Esophagus squamous epithelium (tissue), 5 donors: ENCODE data around the gene C2. TPM values are rescaled to one million over a fixed set of nuclear protein-coding genes. Genes with fewer than 3 reads are reported as not detected.

Source experiments
- DNase-seq: peaks from one replicate; lab custom pipeline; 2025; lab: John Stamatoyannopoulos, UW
- H3K27ac ChIP-seq, 4 donors: fragments of 200-600 bp; sonication (generic); one replicate each; pipeline ENCODE4 v1.5.1; 2016 to 2019; ENCODE audit warnings: mild to moderate bottlenecking in 1 of 4
- H3K27me3 ChIP-seq, 4 donors: fragments of 200-600 bp; sonication (generic); 1 replicate in 3 of 4; 2 replicates in 1 of 4; pipeline versions ENCODE4 v1.5.1 to v1.6.0; 2017 to 2021; ENCODE audit warnings: antibody characterized with exemption in 1 of 4
- H3K36me3 ChIP-seq, 3 donors: fragments of 200-600 bp; sonication (generic); one replicate each; pipeline ENCODE4 v1.5.1; 2016 to 2019
- H3K4me1 ChIP-seq, 3 donors: fragments of 200-600 bp; sonication (generic); one replicate each; pipeline ENCODE4 v1.5.1; 2017 to 2019
- H3K4me3 ChIP-seq, 4 donors: fragments of 200-600 bp; sonication (generic); 1 replicate in 3 of 4; 2 replicates in 1 of 4; pipeline ENCODE4 v1.5.1; 2016 to 2019; ENCODE audit warnings: mild to moderate bottlenecking in 2 of 4, moderate library complexity in 1 of 4
- H3K9me3 ChIP-seq, 3 donors: fragments of 200-600 bp; sonication (generic); one replicate each; pipeline ENCODE4 v1.5.1; 2016 to 2019
- CTCF ChIP-seq, 6 experiments: fragments of 450-650 bp in 4 of 6; fragments of 200-600 bp in 2 of 6; sonication (generic) in 2 of 6; IDR thresholded peaks; one replicate each; pipeline ENCODE4 v1.5.1; 2016 to 2019; ENCODE audit warnings: antibody characterized with exemption in 6 of 6, mild to moderate bottlenecking in 4 of 6, moderate library complexity in 4 of 6
- POLR2A ChIP-seq, 4 donors: fragments of 450-650 bp; IDR thresholded peaks; one replicate each; pipeline ENCODE4 v1.6.1; 2017; ENCODE audit warnings: antibody characterized with exemption in 4 of 4, mild to moderate bottlenecking in 4 of 4, moderate library complexity in 3 of 4
- WGBS, 2 donors: methylation state at CpG; one replicate each; pipeline ENCODE4 v1.1.5; 2018; 5-methylcytosine and 5-hydroxymethylcytosine counted together
- intact Hi-C: fragments of 100-400 bp; cut with DNase I; formaldehyde crosslinking; loops from one replicate; pipeline ENCODE4 v1.15.0; 2022
- total RNA-seq, 4 donors: library from RNA; depleted of rRNA; stranded (reverse); fragments of >200 nt; gene quantifications; one replicate each; pipeline ENCODE4 v1.1.0, GENCODE V29; 2016
- donor health status: DM: yes; HTN: yes; CAD: no.

Gene C2
- total RNA-seq, 4 donors from 2014 or later = 1.1 to 15.2 (median 6.4) TPM

GRCh38 chr6:31961616-31962015 is 34.1 kb downstream of the C2 start:
- Histone ChIP-seq H3K9me3 (no peaks in the 10 kb centered on the region), H3K4me3 (no peak overlapping the region), H3K27me3 (no peaks in the 10 kb centered on the region), H3K4me1 (peaks cover 15 to 28% (median 18%) of the 10 kb centered on the region in 3 donors), H3K36me3 (peaks cover 9 to 74% (median 50%) of the 10 kb centered on the region in 3 donors), H3K27ac (no peak overlapping the region)
- DNase-seq = no peak
- TF ChIP-seq POLR2A (IDR thresholded peaks at IDR 0.05) (no peak), CTCF (IDR thresholded peaks at IDR 0.05) (no peak)
- WGBS, 2 donors = 93 to 99% methylated on average over 11 to 12 of the region's 12 CpGs
- intact Hi-C loops = no loop called here

GRCh38 chr6:31963921-31964320 is 36.4 kb downstream of the C2 start:
- Histone ChIP-seq H3K27me3 (no peaks in the 10 kb centered on the region), H3K36me3 (peaks cover 23 to 89% (median 67%) of the 10 kb centered on the region in 3 donors), H3K27ac (no peak overlapping the region), H3K4me1 (peaks cover 4 to 14% (median 9%) of the 10 kb centered on the region in 3 donors), H3K9me3 (no peaks in the 10 kb centered on the region), H3K4me3 (no peak overlapping the region)
- no peak for TF ChIP-seq CTCF (IDR thresholded peaks at IDR 0.05)
- TF ChIP-seq POLR2A (IDR thresholded peaks at IDR 0.05) = no peak
- 90 to 91% methylated on average over 8 to 14 of the region's 19 CpGs for WGBS, 2 donors
- DNase-seq = no peak
- intact Hi-C loops = no loop called here

- intact Hi-C loops = no loop called here
- no peak overlapping the region for H3K4me3 ChIP-seq
- TF ChIP-seq POLR2A (IDR thresholded peaks at IDR 0.05) (no peak), CTCF (IDR thresholded peaks at IDR 0.05) (no peak)
- no peak for DNase-seq
- no peak overlapping the region for H3K27ac ChIP-seq
- peaks cover 3 to 11% (median 4%) of the 10 kb centered on the region in 3 donors for H3K4me1 ChIP-seq
- peaks cover 32 to 100% (median 72%) of the 10 kb centered on the region in 3 donors for H3K36me3 ChIP-seq
- H3K9me3 ChIP-seq = no peaks in the 10 kb centered on the region
- 84 to 85% methylated on average over 13 of the region's 13 CpGs for WGBS, 2 donors
- H3K27me3 ChIP-seq = no peaks in the 10 kb centered on the region
Measured at GRCh38 chr6:31965700-31966099, 38.2 kb downstream of the C2 start.

GRCh38 chr6:31966506-31966905 is 39.0 kb downstream of the C2 start:
- H3K27ac ChIP-seq = no peak overlapping the region
- peaks cover 31 to 93% (median 64%) of the 10 kb centered on the region in 3 donors for H3K36me3 ChIP-seq
- H3K4me3 ChIP-seq = no peak overlapping the region
- 67 to 93% methylated on average over 3 to 5 of the region's 7 CpGs for WGBS, 2 donors
- DNase-seq = no peak
- no peaks in the 10 kb centered on the region for H3K9me3 ChIP-seq
- TF ChIP-seq POLR2A (IDR thresholded peaks at IDR 0.05) (no peak), CTCF (IDR thresholded peaks at IDR 0.05) (no peak)
- no peaks in the 10 kb centered on the region for H3K27me3 ChIP-seq
- H3K4me1 ChIP-seq = peaks cover 9 to 19% (median 12%) of the 10 kb centered on the region in 3 donors
- intact Hi-C loops = no loop called here

- peaks cover 9 to 22% (median 13%) of the 10 kb centered on the region in 3 donors for H3K4me1 ChIP-seq
- H3K27me3 ChIP-seq = no peaks in the 10 kb centered on the region
- H3K27ac ChIP-seq = no peak overlapping the region
- no peaks in the 10 kb centered on the region for H3K9me3 ChIP-seq
- 81 to 89% methylated on average over 8 to 9 of the region's 10 CpGs for WGBS, 2 donors
- intact Hi-C loops = no loop called here
- DNase-seq = no peak
- peaks cover 27 to 85% (median 56%) of the 10 kb centered on the region in 3 donors for H3K36me3 ChIP-seq
- TF ChIP-seq POLR2A (IDR thresholded peaks at IDR 0.05) (no peak), CTCF (IDR thresholded peaks at IDR 0.05) (no peak)
- no peak overlapping the region for H3K4me3 ChIP-seq
Measured at GRCh38 chr6:31966997-31967925, 39.7 kb downstream of the C2 start.
